NCI-H2107 (cell line): ENCODE results near the gene SLC25A13.
A peak's percentile ranks its signal among the peaks of the same experiment; 100 is the strongest.
"Not testable (repeated sequence)": the region's sequence is repeated elsewhere in the genome, so short reads cannot be mapped to it uniquely, and the experiment has no call there.

ENCODE experiments used
- DNase-seq: peaks from one replicate; lab custom pipeline; 2025; lab: John Stamatoyannopoulos, UW

SLC25A13 gene

GRCh38 chr7:96321658-96322372, at the start of gene SLC25A13:
Gene SLC25A13 (minus strand): TSS chr7:96322098. CDS start chr7:96321956, 142 bp downstream.
- DNase-seq: peak; percentile 41

DNA sequence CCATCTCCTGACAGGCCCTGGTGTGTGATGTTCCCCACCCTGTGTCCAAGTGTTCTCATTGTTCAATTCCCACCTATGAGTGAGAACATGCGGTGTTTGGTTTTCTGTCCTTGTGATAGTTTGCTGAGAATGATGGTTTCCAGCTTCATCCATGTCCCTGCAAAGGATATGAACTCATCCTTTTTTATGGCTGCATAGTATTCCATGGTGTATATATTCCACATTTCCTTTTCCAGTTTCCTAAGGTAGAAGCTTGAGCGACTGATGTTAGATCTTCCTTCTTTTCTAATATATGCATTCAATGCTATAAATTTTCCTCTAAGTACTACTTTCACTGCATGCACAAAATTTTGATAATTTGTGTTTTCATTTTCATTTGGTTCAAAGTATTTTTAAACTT, 44.0 kb upstream of the SLC25A13 start:
- DNase-seq: not testable (repeated sequence)

GRCh38 chr7:96361116-96361857, 39.4 kb upstream of the SLC25A13 start:
- DNase-seq: no peak

DNA sequence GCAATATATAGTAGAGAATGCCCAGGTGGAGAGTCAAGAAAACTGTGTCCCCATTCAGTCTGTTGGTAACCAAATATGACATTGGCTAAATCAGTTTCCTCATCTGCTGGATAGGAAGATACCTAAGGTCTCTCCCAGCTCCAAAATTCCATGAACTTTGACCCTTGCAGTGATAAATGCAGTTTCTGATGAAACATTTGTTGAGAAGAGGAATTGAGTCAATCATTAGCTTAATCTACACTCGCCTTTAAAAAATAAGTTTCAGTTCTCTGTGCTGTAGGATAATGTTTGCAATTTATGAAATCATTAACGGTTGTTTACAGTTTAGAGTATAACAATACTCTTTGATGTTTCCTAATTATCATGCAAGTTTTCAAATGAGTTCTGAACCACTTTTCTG, 38.0 kb upstream of the SLC25A13 start:
- no peak for DNase-seq

DNA sequence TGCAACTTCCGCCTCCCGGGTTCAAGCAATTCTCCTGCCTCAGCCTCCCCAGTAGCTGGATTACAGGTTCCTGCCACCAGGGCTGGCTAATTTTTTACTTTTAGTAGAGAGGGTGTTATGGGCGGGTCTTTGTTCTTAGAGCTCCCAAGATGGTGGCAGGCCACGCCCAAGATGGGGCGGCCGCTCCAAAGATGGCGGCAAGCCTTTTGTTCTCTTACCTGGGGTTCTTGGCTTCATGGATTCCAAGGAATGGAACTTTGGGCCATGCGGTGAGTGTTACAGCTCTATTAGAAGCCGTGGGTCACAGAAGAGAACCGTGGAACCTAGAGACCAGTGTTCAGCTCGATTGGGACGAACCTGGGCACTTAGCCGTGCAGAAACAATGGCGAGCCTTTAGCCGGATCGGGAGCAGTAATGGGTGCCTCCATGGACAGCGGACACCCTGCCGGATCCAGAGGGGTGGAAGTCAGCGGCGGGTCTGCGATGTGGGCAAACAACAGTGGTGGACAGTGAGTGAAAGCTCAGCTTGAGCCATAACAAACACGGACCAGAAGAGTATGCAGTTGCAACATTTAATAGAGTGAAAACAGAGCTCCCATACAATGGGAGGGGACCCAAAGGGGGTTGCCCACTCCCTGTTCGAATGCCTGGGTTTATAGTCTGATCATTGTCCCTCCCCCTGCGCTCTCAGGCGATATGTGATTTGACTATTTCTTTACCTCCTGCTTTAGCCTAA, 36.5 kb upstream of the SLC25A13 start:
- not testable (repeated sequence) for DNase-seq

DNA sequence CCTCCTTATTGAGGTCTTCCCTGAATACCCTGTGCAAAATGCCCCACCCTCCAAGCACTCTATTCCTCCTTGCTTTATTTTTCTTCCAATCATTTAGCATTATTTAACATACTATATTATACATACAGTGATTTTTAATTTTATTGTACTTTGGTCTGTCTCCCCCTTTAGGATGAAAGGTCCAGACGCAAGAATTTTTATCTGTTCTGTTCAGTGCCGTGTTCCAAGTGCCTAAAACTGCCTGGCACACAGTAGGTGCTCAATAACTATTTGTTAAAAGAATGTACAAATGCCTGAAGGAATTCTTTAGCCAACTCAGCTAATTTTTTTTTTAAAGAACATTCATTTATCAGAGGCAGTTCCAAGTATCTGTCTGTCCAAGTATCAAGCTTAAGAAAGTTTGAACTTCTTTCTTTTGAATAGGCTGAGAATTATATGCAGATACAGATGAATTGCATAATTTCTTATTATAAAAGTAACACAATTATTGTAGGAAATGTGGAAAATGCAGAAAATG, 34.1 kb upstream of the SLC25A13 start:
- DNase-seq: no peak

GRCh38 chr7:96354881-96355280, 33.0 kb upstream of the SLC25A13 start:
- DNase-seq: no peak

DNA sequence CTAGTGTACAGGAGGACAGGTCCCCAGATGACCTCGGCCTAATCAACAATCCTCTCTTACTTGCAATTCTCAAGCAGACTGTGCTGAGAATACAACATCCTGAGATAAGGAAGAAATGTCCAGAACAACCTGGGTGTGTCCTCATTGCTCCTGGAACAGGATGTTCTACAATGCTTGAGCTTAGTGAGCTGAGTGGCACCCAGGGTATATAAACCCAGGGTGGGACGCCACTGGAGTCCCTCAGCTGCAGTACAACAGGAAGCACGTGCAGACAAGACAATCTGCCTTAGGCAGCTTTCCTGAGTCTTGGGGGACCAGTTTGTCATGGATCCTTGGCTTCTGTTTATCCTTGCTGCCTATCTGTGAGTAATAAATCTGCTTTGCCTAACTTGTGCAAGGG, 27.7 kb upstream of the SLC25A13 start:
- no peak for DNase-seq

DNA sequence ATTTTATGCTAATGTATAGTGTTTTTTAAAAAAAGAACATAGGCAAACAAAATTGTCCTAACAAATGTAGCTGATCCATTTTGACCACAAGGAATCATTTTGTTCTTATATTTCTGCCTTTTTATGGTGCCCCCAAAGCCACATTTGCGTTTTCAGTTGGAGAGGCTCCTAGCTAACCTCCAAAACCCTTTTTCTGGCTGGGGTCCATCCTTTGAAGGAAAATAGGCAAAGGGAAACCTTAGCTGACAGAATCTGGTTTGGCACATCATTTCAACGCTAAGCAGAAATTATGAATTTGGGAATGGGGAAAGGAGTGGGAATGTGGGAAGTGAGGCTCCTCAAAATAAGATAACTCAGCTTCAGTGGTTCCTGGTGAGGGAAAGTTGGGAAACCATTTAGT, 25.6 kb upstream of the SLC25A13 start:
- DNase-seq: no peak

DNA sequence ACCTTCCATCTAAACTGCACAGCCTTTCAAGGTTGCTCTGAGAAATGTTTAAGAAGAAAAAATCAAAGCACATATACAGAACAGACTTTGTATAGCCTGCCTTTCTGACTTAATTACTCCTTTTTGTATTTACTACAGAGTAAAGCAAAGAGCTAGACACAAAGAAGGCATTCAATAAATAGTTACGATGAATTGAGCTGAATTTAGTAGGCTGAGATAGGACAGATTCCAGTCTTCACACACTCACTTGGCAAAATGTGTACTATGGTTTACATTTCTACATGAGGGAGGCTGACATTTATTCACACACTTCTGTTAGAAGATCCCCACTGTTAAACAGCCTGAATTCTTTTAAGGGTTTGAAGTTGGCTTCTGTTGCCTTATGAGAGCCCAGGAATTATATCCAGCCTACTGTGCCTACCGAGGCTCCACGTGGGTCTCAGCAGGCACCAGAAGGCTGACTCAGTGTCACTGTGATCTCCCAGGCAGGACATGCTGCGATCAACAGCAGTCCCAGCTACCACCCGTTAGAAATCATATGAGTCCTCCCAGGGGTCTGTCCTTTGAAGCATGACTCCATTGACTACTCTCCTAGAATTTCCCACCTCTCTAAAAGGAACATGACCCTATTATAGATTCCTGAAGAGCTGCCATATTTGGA, 24.5 kb upstream of the SLC25A13 start:
- DNase-seq: no peak

GRCh38 chr7:96344236-96344635, 22.3 kb upstream of the SLC25A13 start:
- DNase-seq: no peak

DNA sequence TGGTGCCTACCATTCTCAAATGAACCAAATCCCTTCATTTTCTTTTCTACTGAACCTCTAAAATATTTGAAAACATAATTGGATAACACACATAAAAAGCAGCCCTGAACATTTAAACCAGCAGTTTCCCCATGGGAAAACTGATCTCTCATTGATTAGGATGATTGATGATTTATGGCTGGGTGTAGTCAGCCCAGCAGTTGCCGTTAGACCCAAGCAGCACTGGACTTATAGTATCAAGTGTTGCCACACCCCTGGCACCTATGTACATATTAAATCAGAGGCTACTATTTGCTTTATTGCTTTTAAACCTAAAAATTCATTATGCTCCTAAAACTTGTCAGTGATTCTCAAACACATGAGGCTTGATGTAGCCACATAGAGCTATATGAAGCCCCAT, 20.2 kb upstream of the SLC25A13 start:
- no peak for DNase-seq

DNA sequence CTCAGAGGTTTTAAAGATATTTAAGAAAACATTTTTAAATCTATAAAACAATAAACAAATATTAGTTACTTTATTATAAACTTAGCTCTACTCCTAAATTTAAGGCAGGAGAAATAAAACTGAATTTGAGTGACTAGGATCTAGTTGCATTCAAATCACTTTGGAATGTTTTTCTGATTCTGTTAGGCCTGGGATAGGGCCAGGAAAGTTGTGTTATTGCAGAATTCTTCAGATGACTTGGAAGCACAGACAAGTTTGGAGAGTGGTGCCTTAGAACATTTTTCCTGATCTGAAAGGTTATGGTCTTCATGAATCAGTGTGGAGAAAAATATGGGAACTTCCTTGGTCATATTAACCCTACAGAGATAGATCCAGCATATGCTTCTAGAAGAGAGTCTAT, 15.6 kb upstream of the SLC25A13 start:
- DNase-seq: no peak

GRCh38 chr7:96332325-96332724, 10.4 kb upstream of the SLC25A13 start:
- no peak for DNase-seq

- DNase-seq: no peak
These were observed 9.9 kb upstream of the SLC25A13 start for GRCh38 chr7:96331775-96332174.

DNA sequence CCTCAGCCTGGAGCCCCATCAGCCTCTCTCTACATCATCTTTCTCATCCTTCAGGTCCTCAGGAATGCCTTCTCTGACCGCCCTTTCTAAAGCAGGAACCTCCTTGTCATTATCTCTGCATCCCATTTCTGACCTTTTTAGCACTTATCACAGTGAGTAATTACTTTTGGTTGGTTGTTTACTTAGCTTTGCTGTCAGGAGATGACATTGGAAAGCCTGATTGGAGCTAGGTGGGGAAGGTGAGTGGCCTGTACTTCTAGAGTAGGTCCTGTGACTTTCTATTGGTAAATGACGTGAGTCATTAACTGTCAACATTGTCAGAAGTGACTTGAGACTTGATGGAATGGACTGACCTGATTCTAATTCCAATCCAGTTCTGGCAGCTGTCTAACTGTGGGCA, 9.3 kb upstream of the SLC25A13 start:
- DNase-seq: no peak

- no peak for DNase-seq
These were observed 8.3 kb upstream of the SLC25A13 start for GRCh38 chr7:96330193-96330592.

- no peak for DNase-seq
These were observed 7.3 kb upstream of the SLC25A13 start for GRCh38 chr7:96329241-96329640.

GRCh38 chr7:96328016-96328415, 6.1 kb upstream of the SLC25A13 start:
- DNase-seq: no peak

GRCh38 chr7:96327429-96327828, 5.5 kb upstream of the SLC25A13 start:
- no peak for DNase-seq

DNA sequence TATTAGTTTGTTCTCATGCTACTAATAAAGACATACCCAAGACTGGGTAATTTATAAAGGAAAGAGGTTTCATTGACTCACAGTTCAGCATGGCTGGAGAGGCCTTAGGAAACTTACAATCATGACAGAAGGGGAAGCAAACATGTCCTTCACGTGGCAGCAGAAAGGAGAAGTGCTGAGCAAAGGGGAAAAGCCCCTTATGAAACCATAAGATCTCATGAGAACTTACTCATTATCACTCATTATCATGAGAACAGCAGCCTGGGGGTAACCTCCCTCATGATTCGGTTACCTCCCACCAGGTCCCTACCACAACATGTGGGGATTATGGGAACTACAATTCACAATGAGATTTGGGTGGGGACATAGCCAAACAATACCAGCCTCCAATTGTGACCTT, 4.9 kb upstream of the SLC25A13 start:
- DNase-seq: not testable (repeated sequence)

DNA sequence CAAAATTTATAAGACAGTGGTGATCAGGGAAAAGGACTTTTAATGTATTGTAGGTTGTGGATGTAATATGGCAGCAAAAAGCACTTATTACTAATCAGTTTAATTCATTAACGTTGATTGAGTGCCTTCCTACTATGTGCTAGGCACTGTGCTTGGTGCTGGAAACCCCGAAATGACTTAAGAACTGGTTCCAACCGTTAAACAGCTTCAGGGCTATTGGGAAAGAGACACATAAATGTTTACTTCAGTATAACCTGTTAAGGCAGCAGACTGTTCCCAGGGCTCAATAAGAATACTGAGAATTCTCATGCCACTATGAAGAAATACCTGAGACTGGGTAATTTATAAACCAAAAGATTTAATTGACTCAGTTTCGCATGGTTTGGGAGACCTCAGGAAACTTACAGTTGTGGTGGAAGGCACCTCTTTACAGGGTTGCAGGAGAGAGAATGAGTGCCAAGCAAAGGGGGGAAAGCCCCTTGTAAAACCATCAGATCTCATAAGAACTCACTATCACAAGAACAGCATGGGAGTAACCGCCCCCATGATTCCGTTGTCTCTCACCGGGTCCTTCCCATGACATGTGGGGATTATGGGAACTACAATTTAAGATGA, 1.1 kb upstream of the SLC25A13 start:
- no peak for DNase-seq
